HG03025 (cell line): Measurements from ENCODE around the gene KRT35.

ENCODE experiments used
- ATAC-seq: cut with Tn5 transposase; IDR thresholded peaks from one replicate; pipeline ENCODE4 v1.9.1; 2021; ENCODE audit warnings: mild to moderate bottlenecking, moderate library complexity; ENCODE audit not compliant: unreplicated experiment, low FRiP score

Gene KRT35

DNA sequence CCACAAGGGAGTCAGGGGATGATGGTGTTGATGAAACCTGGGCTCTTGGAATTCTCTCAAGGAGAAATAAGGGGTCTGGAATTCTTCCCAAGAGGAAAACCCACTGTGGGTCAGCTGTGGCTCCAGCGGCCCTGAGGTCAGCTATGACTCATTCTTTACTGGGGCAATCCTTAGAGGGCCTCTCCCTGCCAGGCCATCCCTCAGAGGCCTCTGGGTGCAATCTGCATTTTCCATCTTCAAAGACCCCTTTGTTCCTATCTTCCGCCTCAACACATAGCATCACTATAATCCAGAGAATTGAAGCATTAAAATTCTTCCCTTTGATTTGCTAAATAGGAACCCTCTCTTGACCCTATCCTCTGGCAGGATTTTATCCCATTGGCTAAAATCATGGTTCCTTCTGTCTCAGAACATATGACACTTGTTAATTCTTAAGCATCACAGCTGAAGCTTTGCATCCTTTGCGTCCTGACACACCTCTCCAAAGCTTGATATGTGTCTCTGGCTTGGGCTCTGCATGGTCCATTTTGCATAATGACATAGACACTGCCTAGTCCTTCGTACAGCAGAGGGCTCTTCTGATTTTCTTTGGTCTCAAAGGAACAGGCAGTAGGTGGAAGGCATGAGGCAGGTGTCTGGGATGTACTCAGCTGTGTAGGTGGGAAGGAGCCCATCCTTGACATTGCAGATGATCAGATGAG, 52.2 kb downstream of the KRT35 start:
- no peak for ATAC-seq
